ENCODE results near the gene DNAJC30.

DNA sequence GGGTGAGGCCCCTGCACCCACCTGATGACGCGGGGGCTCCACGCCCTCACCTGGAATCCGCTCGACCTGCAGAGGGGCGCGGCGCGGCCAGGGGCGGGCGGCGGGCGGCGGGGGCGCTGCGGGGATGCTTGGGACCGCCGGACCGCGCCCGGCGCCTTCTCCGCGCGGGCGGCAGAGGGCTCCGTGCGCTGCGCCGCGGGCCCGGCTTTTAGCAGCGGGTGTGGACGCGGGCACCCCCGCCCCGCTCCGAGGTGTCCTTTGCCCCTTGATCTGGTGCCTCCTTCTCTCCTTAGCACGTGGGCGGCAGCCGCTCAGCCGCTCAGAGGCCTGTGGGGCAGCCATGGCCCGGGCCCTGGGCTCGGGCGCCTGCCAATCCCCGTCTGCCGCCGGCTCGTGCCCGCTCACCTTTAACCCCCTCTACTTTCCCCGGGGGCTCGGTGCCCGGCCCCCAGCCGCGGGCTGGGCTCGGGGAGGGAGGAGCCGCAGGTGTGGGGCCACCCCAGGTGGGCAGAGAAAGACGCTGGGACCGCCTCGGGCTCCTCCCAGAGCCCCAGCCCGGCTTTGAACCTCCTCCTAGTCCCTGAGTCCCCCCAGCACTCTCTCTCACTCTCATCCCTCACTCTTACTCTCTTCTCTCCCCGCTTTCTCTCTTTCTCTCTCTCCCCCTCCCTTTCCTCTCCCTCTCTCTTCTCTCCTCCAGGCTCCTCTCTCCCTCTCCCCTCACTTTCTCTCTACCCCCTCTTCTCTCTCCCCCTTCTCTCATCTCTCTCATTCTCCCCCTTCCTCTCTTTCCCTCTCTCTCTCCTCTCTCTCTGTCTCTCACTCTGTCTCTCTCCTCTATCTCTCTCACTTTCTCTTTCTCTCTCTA lies 35.3 kb downstream of the DNAJC30 start:
- TF ChIP-seq, protein P1, sequence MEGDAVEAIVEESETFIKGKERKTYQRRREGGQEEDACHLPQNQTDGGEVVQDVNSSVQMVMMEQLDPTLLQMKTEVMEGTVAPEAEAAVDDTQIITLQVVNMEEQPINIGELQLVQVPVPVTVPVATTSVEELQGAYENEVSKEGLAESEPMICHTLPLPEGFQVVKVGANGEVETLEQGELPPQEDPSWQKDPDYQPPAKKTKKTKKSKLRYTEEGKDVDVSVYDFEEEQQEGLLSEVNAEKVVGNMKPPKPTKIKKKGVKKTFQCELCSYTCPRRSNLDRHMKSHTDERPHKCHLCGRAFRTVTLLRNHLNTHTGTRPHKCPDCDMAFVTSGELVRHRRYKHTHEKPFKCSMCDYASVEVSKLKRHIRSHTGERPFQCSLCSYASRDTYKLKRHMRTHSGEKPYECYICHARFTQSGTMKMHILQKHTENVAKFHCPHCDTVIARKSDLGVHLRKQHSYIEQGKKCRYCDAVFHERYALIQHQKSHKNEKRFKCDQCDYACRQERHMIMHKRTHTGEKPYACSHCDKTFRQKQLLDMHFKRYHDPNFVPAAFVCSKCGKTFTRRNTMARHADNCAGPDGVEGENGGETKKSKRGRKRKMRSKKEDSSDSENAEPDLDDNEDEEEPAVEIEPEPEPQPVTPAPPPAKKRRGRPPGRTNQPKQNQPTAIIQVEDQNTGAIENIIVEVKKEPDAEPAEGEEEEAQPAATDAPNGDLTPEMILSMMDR (IDR thresholded peaks at IDR 0.05; ENCODE audit: low read depth, low read length) = peak; percentile 19
- TF ChIP-seq EZH2phosphoT487 (IDR thresholded peaks at IDR 0.05; ENCODE audit: low read depth) = no peak

Measured in OCI-LY3 (cell line).